Activated T-helper 9 cell treated with anti-CD3 and anti-CD28 coated beads, Interleukin-2, amount 50 U/mL, for 16 hours (primary cell): ENCODE measurements around the gene NECTIN1.
"Not testable (repeated sequence)": the region's sequence is repeated elsewhere in the genome, so short reads cannot be mapped to it uniquely, and the experiment has no call there.

Source experiments
- DNase-seq: peaks from one replicate; pipeline ENCODE4 v3.0.0-alpha.2; 2020; ENCODE audit warnings: low read depth

Gene NECTIN1

GRCh38 chr11:119616586-119617339 is 112.2 kb downstream of the NECTIN1 start:
- no peak for DNase-seq

DNA sequence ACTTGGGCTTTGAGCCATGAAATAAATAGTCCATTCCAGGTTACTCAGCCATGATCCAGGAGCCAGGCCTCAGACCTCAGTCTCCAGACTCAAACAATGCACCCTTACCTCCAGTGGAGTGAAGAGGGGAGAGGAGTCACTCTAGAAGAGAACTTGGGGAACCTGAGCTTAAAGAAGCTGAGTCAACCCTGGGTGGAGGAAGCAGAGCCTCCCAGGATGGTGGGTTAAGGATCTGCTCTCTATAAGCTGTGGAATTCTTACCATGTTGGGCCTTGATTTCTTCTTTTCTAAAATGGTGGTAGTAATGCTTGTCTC is 113.2 kb downstream of the NECTIN1 start:
- no peak for DNase-seq

DNA sequence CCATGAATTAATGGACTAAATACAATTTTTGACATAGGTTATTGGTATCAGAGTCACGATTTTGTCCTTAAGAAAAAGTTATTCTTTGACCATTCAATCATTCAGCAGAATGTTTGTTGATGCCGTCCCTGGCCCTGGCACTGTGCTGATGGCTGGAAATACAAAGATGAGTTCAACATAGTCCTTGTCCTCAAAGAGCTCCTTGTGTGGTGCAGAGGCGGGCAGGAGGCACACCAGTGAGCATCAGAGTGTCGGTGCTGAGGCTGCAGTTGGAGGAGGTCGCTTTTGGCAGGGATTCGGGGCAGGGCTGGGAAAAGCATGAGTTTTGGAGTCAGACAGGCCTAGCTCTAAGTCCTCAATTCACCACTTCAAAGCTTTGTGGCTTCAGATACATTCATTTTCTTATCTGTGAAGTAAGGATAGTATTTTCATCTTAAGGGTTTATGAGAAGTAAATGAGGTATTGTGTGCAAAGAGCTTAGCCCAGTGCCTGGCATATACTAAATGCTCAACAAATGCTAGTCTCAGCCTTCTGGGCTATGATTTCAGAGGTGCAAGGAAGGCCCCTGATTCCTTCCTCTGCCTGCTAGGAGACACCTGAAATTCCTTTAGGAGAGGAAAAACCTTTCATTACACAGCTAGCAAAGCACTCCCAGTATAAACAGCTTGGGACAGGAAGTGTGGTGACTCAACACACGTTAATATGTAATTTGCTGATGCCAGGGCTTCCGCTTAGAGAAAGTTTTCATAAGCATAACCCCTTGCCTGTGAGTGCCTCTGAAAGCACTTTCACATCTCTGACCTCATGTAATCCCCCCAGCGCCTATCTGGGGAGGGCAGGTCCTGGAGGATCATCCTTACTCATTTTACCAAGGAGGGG is 113.8 kb downstream of the NECTIN1 start:
- DNase-seq, result no peak

GRCh38 chr11:119614222-119615002 is 114.6 kb downstream of the NECTIN1 start:
- no peak for DNase-seq

GRCh38 chr11:119612814-119613213 is 116.2 kb downstream of the NECTIN1 start:
- DNase-seq, result no peak

DNA sequence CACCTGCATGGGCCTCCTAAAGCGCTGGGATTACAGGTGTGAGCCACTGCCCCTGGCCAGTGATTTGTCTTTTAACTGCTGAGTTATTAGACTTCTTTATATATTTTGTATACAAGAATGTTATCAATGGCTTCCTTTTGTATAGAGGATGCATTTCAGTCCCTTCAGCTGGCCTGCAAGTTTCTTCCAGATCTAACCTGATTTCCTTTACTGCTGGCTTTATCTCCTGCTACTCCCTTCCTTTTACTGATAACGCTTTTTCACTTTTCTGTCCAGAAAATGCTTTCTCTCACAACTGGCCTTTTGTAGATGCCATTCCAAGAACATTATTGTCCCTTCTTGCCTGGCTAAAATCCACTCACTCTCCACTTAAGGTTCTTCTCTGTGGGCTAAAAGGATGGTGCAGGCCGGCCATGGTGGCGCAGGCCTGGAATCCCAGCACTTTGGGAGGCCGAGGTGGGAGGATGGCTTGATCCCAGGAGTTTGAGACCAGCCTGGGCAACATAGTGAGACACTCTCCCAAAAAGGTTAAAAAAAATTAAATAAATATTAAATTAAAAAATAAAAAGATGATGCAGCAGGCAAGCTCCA is 118.1 kb downstream of the NECTIN1 start:
- DNase-seq, result no peak

DNA sequence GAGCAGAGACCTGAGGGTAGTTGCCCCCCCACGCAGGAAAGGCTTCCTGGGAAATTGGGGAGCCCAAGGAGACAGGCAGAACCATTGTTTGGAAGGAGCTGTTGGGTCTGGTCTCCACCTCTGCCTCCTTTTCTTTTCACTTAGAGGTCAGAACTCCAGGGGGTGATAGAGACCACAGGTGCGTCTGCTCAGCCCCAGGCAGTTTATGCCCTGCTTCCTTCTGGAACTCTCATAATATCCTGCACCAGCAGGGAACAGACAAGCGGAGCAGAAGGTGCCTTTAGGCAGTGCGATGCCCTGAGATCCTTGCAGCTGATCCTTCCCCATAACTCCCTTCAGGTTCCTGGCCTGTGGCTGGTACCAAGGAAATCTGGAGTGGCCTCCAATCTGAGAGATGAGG is 120.2 kb downstream of the NECTIN1 start:
- no peak for DNase-seq

DNA sequence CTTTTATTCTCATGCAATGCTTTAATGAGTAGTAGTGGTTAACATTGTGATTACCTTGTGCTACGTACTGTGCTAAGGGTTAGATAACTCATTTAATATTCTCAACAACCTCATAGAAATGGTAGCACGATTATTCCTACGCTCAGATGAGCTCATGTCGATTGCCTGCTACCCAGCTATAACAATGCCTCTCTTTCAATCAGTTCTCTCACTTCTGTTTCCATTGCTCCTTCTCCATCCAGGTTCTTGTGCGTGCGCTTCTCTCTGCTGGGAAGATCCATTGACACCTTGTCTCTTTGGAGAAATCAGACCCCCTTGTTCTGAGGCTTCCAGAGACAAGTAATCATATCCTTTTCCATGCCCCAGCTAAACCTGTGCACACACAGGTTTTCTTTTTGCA is 120.8 kb downstream of the NECTIN1 start:
- DNase-seq, result no peak

- no peak for DNase-seq
Measured at GRCh38 chr11:119607726-119608125, 121.3 kb downstream of the NECTIN1 start.

- DNase-seq, result no peak
Measured at GRCh38 chr11:119605137-119605665, 123.8 kb downstream of the NECTIN1 start.

GRCh38 chr11:119602745-119603373 is 126.1 kb downstream of the NECTIN1 start:
- no peak for DNase-seq

GRCh38 chr11:119599864-119600541 is 129.0 kb downstream of the NECTIN1 start:
- no peak for DNase-seq

DNA sequence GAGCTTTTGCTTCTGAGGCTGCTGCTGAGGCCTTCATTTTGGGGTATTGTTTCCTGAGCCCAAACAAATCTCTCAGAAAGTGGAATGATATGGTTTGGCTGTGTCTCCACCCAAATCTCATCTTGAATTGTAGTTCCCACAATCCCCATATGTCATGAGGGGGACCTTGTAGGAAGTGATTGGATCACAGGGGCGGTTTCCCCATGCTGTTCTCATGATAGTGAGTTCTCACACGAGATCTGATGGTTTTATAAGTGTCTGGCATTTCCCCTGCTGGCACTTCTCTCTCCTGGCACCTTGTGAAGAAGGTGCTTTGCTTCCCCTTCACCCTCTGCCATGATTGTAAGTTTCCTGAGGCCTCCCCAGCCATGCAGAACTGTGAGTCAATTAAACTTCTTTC is 133.1 kb downstream of the NECTIN1 start:
- not testable (repeated sequence) for DNase-seq

- no peak for DNase-seq
Measured at GRCh38 chr11:119594639-119595249, 134.3 kb downstream of the NECTIN1 start.

GRCh38 chr11:119593346-119593745 is 135.7 kb downstream of the NECTIN1 start:
- DNase-seq, result no peak

- no peak for DNase-seq
Measured at GRCh38 chr11:119592642-119593041, 136.4 kb downstream of the NECTIN1 start.

- DNase-seq, result no peak
Measured at GRCh38 chr11:119591836-119592310, 137.1 kb downstream of the NECTIN1 start.

- DNase-seq, result no peak
Measured at GRCh38 chr11:119590651-119591351, 138.2 kb downstream of the NECTIN1 start.

DNA sequence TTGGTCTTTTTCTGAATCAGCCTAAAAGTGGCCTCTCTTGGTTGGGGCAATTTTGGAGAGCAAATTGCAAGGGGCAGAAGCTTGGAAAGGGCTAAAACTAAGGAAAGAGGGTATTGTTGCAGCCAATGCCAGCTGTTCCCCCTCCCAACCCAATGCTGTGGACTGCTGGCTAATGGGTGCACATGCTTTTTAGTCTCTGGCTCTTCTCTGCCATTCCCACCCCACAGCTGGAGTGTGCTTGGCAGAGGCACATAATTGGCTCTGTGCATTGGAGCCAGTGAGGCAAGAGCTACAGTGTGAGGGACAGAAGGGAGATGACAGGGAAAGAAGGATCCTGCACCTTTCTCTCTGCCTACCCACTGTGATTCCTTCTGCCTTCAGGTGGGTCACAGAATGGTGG is 140.0 kb downstream of the NECTIN1 start:
- no peak for DNase-seq
